Activated T-helper 17 cell treated with anti-CD3 and anti-CD28 coated beads, Interleukin-2, amount 50 U/mL, for 72 hours (primary cell): ENCODE results near the gene CRACR2A. TPM values are rescaled to one million over a fixed set of nuclear protein-coding genes. Genes with fewer than 3 reads are reported as not detected.
A peak's percentile ranks its signal among the peaks of the same experiment; 100 is the strongest.

Experiments
- ATAC-seq: fragments of 150-1000 bp; cut with Tn5 transposase; replicated peaks from 2 replicates; pipeline ENCODE4 v1.10.0; 2021; ENCODE audit warnings: mild to moderate bottlenecking, moderate library complexity
- H3K27ac Mint-ChIP-seq: one replicate; pipeline ENCODE4 v1.8.0; 2022; ENCODE audit warnings: mixed read lengths
- H3K27me3 Mint-ChIP-seq: one replicate; pipeline ENCODE4 v1.8.0; 2022; ENCODE audit warnings: mixed read lengths
- H3K36me3 Mint-ChIP-seq: one replicate; pipeline ENCODE4 v1.8.0; 2022; ENCODE audit warnings: low read depth, mild to moderate bottlenecking, mixed read lengths
- H3K4me1 Mint-ChIP-seq: one replicate; pipeline ENCODE4 v1.8.0; 2022; ENCODE audit warnings: mixed read lengths
- H3K4me3 Mint-ChIP-seq: one replicate; pipeline ENCODE4 v1.8.0; 2022; ENCODE audit warnings: mild to moderate bottlenecking, mixed read lengths
- H3K9me3 Mint-ChIP-seq: one replicate; pipeline ENCODE4 v1.8.0; 2022; ENCODE audit warnings: mixed read lengths
- total RNA-seq, 2 donors: library from RNA; stranded (reverse); gene quantifications; one replicate each; pipeline ENCODE4 v1.2.3, GENCODE V29; 2022

CRACR2A gene
- total RNA-seq, 2 donors from 2014 or later = 39.4 to 46.3 TPM

DNA sequence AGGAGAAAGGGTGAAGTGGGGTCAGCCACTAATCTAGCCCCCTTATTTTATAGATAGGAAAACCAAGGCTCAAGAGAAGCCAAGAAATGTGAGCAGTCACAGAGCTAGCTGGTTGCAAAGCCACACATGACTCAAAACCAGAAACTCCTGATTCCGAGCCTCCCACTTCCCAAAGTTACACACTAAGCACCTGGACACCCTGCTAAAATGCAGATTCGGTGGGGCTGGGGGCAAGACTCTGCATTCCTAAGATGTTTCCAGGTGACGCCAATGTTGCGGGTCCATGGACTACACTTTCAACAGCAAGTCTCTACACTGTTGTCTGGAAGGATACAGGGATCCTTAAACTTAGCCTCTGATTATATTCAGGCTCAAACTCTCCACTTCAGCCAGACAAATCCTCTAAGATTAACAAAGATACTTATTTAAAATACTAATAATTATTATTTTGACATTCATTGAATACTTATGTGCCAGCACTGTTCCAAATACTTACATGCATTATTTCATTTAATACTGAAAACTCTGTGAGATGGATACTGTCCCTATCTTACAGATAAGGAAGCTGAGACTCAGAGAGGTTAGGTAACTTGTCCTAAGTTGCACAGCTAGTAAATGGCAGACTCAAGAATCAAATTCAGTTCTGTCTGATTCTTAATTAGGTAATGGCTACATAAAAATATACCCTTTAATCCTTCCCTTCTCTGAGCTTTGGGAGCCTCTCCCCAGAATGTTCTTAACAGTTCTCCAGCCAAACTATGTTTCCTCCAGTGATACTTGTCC lies 81.4 kb downstream of the CRACR2A start:
- no peak for ATAC-seq
- no peaks in the 10 kb centered on the region for H3K4me1 Mint-ChIP-seq
- peaks cover 99% of the 10 kb centered on the region for H3K36me3 Mint-ChIP-seq
- H3K27ac Mint-ChIP-seq = no peak overlapping the region
- no peaks in the 10 kb centered on the region for H3K27me3 Mint-ChIP-seq
- no peaks in the 10 kb centered on the region for H3K9me3 Mint-ChIP-seq
- no peak overlapping the region for H3K4me3 Mint-ChIP-seq

DNA sequence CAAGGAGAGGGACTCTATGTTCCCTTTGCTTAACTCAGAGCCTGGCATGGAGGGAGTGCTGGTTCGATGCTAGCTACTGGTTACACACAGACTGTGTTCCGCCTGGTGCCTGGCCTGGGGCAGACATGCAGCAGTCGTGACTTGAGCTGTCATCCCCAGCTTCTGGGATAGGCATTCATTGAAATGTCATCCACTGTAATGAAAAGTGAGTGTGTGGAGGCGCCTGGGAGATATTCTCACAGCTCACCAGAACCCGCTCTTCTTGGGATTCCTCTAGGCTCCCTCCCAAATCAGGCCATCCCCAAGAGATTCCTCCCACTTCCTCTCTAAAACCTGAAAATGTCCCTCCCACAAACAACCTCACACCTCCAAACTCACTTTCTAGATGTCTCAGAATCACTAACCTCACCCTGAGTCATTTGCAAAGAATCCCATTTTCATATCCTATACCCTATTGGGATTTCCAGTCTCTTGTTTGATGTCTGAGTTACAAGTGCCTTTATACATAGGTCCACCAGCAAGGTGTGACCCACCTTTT lies 82.8 kb downstream of the CRACR2A start:
- peak overlapping the region; percentile 28 for H3K27ac Mint-ChIP-seq
- no peaks in the 10 kb centered on the region for H3K9me3 Mint-ChIP-seq
- H3K27me3 Mint-ChIP-seq = no peaks in the 10 kb centered on the region
- H3K4me3 Mint-ChIP-seq = no peak overlapping the region
- ATAC-seq = peak; percentile 81
- peaks cover 99% of the 10 kb centered on the region for H3K36me3 Mint-ChIP-seq
- peaks cover 4% of the 10 kb centered on the region for H3K4me1 Mint-ChIP-seq

GRCh38 chr12:3669594-3669993 lies 83.3 kb downstream of the CRACR2A start:
- no peak overlapping the region for H3K4me3 Mint-ChIP-seq
- H3K4me1 Mint-ChIP-seq = peaks cover 4% of the 10 kb centered on the region
- no peak for ATAC-seq
- peaks cover 99% of the 10 kb centered on the region for H3K36me3 Mint-ChIP-seq
- H3K27me3 Mint-ChIP-seq = no peaks in the 10 kb centered on the region
- H3K27ac Mint-ChIP-seq = no peak overlapping the region
- no peaks in the 10 kb centered on the region for H3K9me3 Mint-ChIP-seq

DNA sequence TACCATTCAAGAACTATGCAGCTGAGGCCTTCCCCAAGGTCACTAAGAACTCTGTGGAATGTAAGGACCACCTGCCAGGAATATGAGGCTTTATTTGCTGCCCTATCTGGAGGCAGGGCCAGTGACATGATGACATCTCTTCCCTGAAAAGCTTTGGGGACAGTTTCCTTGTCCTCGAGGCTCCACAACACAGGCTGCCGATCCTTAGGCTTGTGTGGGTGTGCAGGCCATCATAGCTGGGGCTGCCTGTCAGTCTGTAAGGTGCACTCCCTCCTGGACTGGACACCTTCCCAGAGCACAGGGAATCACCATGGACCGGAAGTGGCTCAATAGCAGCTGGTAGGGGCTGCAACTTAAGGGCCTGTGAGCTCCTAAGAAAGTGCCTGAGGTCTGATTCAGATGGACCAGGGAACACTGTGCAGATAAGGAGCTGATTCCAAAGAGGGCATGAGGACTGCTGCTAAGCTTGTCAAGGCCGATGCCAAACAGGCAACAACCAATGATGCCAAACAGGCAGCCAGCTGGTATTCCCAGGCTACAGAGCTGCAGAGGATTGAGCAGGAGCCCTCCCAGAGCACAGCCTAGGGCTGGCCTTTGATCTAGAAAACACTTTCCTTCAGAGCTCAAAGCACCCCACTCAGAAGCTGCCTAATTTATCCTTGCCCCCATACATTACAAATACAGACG lies 84.3 kb downstream of the CRACR2A start:
- Mint-ChIP-seq H3K4me1 (peaks cover 4% of the 10 kb centered on the region), H3K36me3 (peaks cover 99% of the 10 kb centered on the region), H3K4me3 (no peak overlapping the region), H3K27ac (peak overlapping the region; percentile 46), H3K9me3 (no peaks in the 10 kb centered on the region), H3K27me3 (no peaks in the 10 kb centered on the region)
- ATAC-seq = no peak

GRCh38 chr12:3667485-3667884 lies 85.4 kb downstream of the CRACR2A start:
- no peaks in the 10 kb centered on the region for H3K27me3 Mint-ChIP-seq
- H3K36me3 Mint-ChIP-seq = peaks cover 99% of the 10 kb centered on the region
- H3K27ac Mint-ChIP-seq = no peak overlapping the region

DNA sequence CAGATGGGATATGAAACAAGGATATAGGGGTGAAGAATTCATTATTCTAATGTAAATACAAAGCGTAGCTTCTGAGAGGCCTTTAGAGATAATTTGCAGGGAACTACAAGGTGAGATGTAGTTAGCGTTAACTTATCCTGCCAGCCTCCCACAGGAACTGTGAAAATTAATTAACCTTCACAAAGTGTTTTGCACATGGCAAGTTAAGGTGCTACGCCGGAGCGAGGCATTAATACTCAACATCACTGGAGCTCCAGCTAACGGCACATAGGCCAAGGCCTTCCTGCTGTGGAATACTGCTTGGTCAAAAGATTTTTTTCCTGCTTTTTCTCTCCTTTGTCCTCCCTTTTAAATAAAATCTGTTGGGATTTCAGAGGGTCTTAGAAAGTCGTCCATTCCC lies 86.5 kb downstream of the CRACR2A start:
- Mint-ChIP-seq H3K27ac (peak overlapping the region; percentile 30), H3K4me1 (peaks cover 4% of the 10 kb centered on the region), H3K9me3 (no peaks in the 10 kb centered on the region), H3K36me3 (peaks cover 99% of the 10 kb centered on the region), H3K4me3 (no peak overlapping the region), H3K27me3 (no peaks in the 10 kb centered on the region)
- ATAC-seq = no peak

More at GRCh38 chr12:3667485-3667884, 85.4 kb downstream of the CRACR2A start:
- Mint-ChIP-seq H3K4me1 (peaks cover 4% of the 10 kb centered on the region), H3K4me3 (no peak overlapping the region), H3K9me3 (no peaks in the 10 kb centered on the region)
- ATAC-seq = no peak

GRCh38 chr12:3662521-3662921 lies 90.4 kb downstream of the CRACR2A start:
- Mint-ChIP-seq H3K9me3 (no peaks in the 10 kb centered on the region), H3K27me3 (no peaks in the 10 kb centered on the region), H3K4me1 (peaks cover 4% of the 10 kb centered on the region), H3K4me3 (no peak overlapping the region), H3K27ac (peak overlapping the region; percentile 46), H3K36me3 (peaks cover 98% of the 10 kb centered on the region)
- no peak for ATAC-seq

DNA sequence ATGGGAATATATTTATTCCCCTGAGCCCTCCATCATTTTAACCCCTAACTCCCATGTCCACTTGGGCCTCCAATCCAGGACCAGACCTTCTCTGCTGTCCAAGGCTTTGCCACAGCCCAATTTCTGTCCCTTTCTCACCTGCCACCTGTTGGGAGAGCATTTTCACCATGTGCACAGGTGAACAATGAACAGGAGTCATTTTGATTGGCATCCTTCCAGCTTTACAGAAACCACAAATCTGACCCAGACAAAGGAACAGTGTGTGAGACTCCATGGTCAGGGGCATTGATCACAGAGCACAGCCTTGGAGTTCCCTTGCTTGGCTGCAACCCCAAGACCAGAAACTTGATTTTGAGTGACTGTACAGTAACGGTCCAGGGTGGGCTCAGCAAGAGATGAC lies 91.9 kb downstream of the CRACR2A start:
- no peak for ATAC-seq
- Mint-ChIP-seq H3K27ac (peak overlapping the region; percentile 46), H3K4me1 (peaks cover 4% of the 10 kb centered on the region)

GRCh38 chr12:3658327-3659163 lies 94.4 kb downstream of the CRACR2A start:
- H3K9me3 Mint-ChIP-seq = no peaks in the 10 kb centered on the region
- H3K36me3 Mint-ChIP-seq = peaks cover 87% of the 10 kb centered on the region
- no peak overlapping the region for H3K4me3 Mint-ChIP-seq
- no peaks in the 10 kb centered on the region for H3K27me3 Mint-ChIP-seq
- ATAC-seq = no peak
- no peaks in the 10 kb centered on the region for H3K4me1 Mint-ChIP-seq
- H3K27ac Mint-ChIP-seq = peak overlapping the region; percentile 71

More for the DNA sequence above, 91.9 kb downstream of the CRACR2A start:
- H3K27me3 Mint-ChIP-seq = no peaks in the 10 kb centered on the region
- peaks cover 87% of the 10 kb centered on the region for H3K36me3 Mint-ChIP-seq
- H3K4me3 Mint-ChIP-seq = no peak overlapping the region
- H3K9me3 Mint-ChIP-seq = no peaks in the 10 kb centered on the region

- Mint-ChIP-seq H3K9me3 (no peaks in the 10 kb centered on the region), H3K4me1 (no peaks in the 10 kb centered on the region), H3K27me3 (no peaks in the 10 kb centered on the region), H3K36me3 (peaks cover 89% of the 10 kb centered on the region), H3K27ac (no peak overlapping the region), H3K4me3 (no peak overlapping the region)
- ATAC-seq = no peak
Observed at GRCh38 chr12:3656946-3657622, 95.8 kb downstream of the CRACR2A start.

DNA sequence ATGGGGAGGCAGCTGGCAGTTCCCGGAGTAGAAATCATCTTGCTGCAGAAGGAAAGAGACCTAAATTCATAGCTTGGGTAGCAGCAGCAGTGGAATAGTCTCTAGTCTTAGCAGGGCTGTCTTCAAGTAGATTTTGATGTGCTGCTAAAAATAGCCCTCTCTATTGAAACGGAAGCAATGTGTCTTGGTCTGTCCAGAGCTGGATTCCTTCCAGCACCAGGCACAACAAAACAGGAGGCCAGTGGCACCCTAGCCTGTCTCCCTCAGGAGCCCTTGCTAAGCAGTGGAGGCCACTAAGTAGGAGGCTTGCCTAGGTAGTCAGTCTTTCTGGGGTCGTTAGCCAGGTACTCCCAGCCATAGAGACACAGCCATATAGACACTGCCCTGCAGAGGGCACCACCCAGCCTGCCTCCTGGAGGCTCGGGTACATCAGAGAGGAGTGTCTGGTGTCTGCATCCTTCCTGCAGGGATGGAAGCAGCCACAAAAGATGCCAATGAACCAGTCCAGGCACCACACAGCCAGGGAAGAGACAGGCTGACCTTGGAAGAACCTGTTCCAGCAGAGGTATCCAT lies 97.5 kb downstream of the CRACR2A start:
- Mint-ChIP-seq H3K4me3 (no peak overlapping the region), H3K27ac (no peak overlapping the region), H3K27me3 (no peaks in the 10 kb centered on the region), H3K36me3 (peaks cover 87% of the 10 kb centered on the region), H3K4me1 (no peaks in the 10 kb centered on the region), H3K9me3 (no peaks in the 10 kb centered on the region)
- ATAC-seq = peak; percentile 31

GRCh38 chr12:3651585-3652424 lies 101.1 kb downstream of the CRACR2A start:
- ATAC-seq = no peak
- Mint-ChIP-seq H3K4me3 (no peak overlapping the region), H3K36me3 (peaks cover 89% of the 10 kb centered on the region), H3K27ac (peak overlapping the region; percentile 63), H3K27me3 (no peaks in the 10 kb centered on the region), H3K9me3 (no peaks in the 10 kb centered on the region), H3K4me1 (peaks cover 3% of the 10 kb centered on the region)

DNA sequence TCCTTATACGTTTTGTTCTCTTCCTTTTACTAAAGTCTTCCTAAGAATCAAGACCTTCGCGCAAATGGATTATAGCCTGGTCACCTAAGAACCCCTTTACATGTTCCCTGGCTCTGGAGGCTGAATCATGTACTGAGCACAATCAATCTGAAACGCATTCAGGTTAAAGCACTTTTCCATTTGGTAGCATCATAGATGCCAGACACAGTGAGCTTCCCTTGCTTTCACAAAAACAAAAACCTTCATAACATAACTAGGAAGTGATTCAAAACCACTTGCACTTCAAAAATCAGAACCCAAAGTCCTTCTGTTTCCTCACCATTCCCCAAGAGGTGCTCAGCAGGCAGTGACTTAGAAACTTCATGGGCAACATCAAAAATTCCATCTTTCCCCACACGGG lies 105.4 kb downstream of the CRACR2A start:
- H3K27ac Mint-ChIP-seq = no peak overlapping the region
- ATAC-seq = peak; percentile 43
- H3K36me3 Mint-ChIP-seq = peaks cover 83% of the 10 kb centered on the region
- H3K27me3 Mint-ChIP-seq = no peaks in the 10 kb centered on the region
- H3K4me3 Mint-ChIP-seq = no peak overlapping the region
- no peaks in the 10 kb centered on the region for H3K9me3 Mint-ChIP-seq
- H3K4me1 Mint-ChIP-seq = peaks cover 3% of the 10 kb centered on the region
